ENCODE results near the gene TTC16. TPM values are rescaled to one million over a fixed set of nuclear protein-coding genes. Genes with fewer than 3 reads are reported as not detected.
"Not testable (repeated sequence)": the region's sequence is repeated elsewhere in the genome, so short reads cannot be mapped to it uniquely, and the experiment has no call there.

Gene TTC16
- total RNA-seq, 2 experiments from 2014 or later, result 1.2 to 5.2 TPM

DNA sequence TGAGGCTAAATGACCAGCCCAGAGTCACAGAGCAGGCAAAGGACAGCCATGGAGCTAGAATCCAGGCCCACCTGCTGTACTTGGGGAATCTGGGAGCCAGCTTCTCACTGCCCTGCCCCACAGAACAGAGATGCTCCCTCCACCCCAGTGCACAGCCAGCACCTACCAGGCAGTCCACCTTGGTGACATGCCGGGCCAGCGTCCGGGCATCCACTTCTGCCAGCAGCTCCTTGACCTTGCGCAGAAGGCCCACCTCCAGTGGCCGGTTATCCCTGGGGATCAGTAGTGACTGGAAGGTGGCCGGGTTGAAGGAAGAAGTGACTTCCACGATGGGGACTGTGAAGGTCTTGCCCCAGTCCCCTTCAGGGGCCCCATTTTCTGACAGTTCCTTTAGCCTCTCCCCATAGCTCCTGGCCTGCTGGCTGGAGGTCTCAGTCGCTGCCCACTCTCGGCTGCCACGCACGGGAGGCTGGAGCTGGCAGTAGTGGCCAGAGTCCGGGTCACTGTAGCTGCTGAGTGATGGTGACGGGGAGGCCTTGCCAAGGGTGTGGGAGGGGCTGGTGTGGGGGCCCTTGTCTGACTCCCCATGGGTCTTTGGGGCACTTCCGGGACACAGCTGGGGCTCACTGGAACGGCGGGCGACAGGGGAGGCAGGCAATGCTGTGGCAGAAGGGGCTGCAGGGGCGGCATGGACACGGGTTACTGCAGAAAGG, 28.7 kb downstream of the TTC16 start:
- Mint-ChIP-seq H3K4me3 (no peak overlapping the region), H3K36me3 (peaks cover 48% of the 10 kb centered on the region), H3K9me3 (ENCODE audit: low read depth) (no peaks in the 10 kb centered on the region), H3K27ac (no peak overlapping the region), H3K4me1 (peaks cover 4% of the 10 kb centered on the region), H3K27me3 (no peaks in the 10 kb centered on the region)
- no peak for ATAC-seq
- CTCF ChIA-PET, result interaction anchor here (0.9 to 3.4 kb wide), 8 partner anchors 9 to 177 kb away, joined by 3 to 21 read pairs (median 6); partner anchors contain the start of genes STXBP1 and TOR2A
- no peak for DNase-seq

- H3K9me3 Mint-ChIP-seq (ENCODE audit: low read depth), result no peaks in the 10 kb centered on the region
- H3K36me3 Mint-ChIP-seq, result peaks cover 54% of the 10 kb centered on the region
- peaks cover 4% of the 10 kb centered on the region for H3K4me1 Mint-ChIP-seq
- CTCF ChIA-PET, result interaction anchor here (1.2 to 1.4 kb wide), 4 partner anchors 12 to 123 kb away, joined by 3 to 6 read pairs (median 3); partner anchors contain the start of gene TOR2A
- no peak overlapping the region for H3K4me3 Mint-ChIP-seq
- ATAC-seq, result no peak
- no peak for DNase-seq
- H3K27ac Mint-ChIP-seq, result no peak overlapping the region
- no peaks in the 10 kb centered on the region for H3K27me3 Mint-ChIP-seq
Measured at GRCh38 chr9:127746959-127747569, 31.2 kb downstream of the TTC16 start.

GRCh38 chr9:127749090-127749787, 33.4 kb downstream of the TTC16 start:
- H3K9me3 Mint-ChIP-seq (ENCODE audit: low read depth), result no peaks in the 10 kb centered on the region
- CTCF ChIA-PET, result no interaction called here
- no peak overlapping the region for H3K4me3 Mint-ChIP-seq
- H3K4me1 Mint-ChIP-seq, result peaks cover 4% of the 10 kb centered on the region
- H3K27me3 Mint-ChIP-seq, result no peaks in the 10 kb centered on the region
- H3K27ac Mint-ChIP-seq, result no peak overlapping the region
- no peak for DNase-seq
- peaks cover 49% of the 10 kb centered on the region for H3K36me3 Mint-ChIP-seq
- no peak for ATAC-seq

DNA sequence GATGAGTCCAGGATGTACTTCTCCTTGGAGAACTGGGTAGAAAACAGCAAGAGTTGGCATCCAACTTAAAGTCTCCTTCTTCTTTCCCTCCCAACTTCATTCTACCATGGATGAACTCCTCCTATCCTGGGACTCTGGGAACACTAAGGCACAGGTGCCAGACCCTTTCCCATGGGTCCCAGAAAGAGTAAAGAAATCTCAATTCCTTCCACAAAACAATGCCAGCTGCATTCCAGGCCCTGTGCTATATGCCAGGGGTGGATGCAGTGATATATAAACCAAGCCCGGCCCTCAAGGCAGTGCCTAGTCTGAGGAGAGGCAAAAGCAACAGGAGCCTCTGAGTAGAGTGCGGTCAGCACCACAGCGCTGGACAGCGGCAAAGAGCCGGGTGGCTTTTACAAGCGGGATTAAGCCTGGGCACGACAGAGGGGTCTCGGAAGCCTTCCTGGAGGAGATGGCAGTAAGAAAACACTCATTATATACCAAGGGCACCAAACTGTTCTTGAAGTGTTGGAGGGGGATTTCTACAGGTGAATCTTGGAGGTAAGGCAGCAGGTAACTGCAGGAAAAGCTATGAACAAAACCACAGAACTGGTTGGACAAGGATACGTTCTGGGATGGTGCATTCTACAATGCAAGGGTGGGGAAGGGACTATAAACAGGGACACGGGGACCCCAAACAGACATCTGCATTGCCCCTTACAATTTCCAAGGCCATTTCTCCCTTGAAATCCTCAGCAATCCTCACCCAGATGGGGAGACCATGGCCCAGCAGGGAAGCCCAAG, 35.6 kb downstream of the TTC16 start:
- DNase-seq (no peak), ATAC-seq (no peak)
- H3K36me3 Mint-ChIP-seq, result peaks cover 39% of the 10 kb centered on the region
- CTCF ChIA-PET, result interaction anchor here (1.7 kb wide), 1 partner anchor 17 kb away, joined by 7 read pairs; the partner anchor contains the start of gene TOR2A
- no peaks in the 10 kb centered on the region for H3K27me3 Mint-ChIP-seq
- peaks cover 4% of the 10 kb centered on the region for H3K4me1 Mint-ChIP-seq
- H3K27ac Mint-ChIP-seq, result no peak overlapping the region
- no peaks in the 10 kb centered on the region for H3K9me3 Mint-ChIP-seq (ENCODE audit: low read depth)
- no peak overlapping the region for H3K4me3 Mint-ChIP-seq

GRCh38 chr9:127753148-127753547, 37.3 kb downstream of the TTC16 start:
- H3K27me3 Mint-ChIP-seq, result no peaks in the 10 kb centered on the region
- ATAC-seq (no peak), DNase-seq (no peak)
- H3K4me3 Mint-ChIP-seq, result no peak overlapping the region
- H3K4me1 Mint-ChIP-seq, result no peaks in the 10 kb centered on the region
- no peaks in the 10 kb centered on the region for H3K9me3 Mint-ChIP-seq (ENCODE audit: low read depth)
- CTCF ChIA-PET, result interaction anchor here (0.7 to 1.0 kb wide), 2 partner anchors 9 to 14 kb away, joined by 3 to 4 read pairs; no protein-coding TSS in a partner anchor
- no peak overlapping the region for H3K27ac Mint-ChIP-seq
- H3K36me3 Mint-ChIP-seq, result peaks cover 32% of the 10 kb centered on the region

DNA sequence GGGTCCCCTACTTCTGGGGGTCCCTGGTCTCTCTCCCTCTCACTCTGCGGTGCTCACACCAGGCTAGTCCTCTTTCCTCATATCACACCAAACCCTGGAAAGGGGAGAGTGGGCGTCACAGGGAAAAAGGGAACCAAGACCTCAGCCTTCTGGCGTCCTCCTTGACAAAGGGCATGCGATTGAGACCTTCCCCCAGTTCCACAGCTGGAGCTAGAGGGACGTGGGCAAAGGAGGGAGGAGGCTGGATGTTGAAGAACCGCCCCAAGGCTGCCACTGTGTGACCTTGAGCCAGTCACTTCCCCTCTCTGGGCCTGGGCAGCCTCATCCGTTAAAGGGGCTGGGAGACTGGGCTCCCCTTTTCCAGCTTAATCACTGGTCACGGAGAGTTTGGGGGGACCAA, 37.7 kb downstream of the TTC16 start:
- Mint-ChIP-seq H3K27me3 (no peaks in the 10 kb centered on the region), H3K4me3 (no peak overlapping the region), H3K9me3 (ENCODE audit: low read depth) (no peaks in the 10 kb centered on the region), H3K36me3 (peaks cover 31% of the 10 kb centered on the region), H3K27ac (no peak overlapping the region), H3K4me1 (no peaks in the 10 kb centered on the region)
- ATAC-seq (no peak), DNase-seq (no peak)
- CTCF ChIA-PET, result interaction anchor here (0.7 to 1.0 kb wide), 2 partner anchors 9 to 13 kb away, joined by 3 to 4 read pairs; no protein-coding TSS in a partner anchor

DNA sequence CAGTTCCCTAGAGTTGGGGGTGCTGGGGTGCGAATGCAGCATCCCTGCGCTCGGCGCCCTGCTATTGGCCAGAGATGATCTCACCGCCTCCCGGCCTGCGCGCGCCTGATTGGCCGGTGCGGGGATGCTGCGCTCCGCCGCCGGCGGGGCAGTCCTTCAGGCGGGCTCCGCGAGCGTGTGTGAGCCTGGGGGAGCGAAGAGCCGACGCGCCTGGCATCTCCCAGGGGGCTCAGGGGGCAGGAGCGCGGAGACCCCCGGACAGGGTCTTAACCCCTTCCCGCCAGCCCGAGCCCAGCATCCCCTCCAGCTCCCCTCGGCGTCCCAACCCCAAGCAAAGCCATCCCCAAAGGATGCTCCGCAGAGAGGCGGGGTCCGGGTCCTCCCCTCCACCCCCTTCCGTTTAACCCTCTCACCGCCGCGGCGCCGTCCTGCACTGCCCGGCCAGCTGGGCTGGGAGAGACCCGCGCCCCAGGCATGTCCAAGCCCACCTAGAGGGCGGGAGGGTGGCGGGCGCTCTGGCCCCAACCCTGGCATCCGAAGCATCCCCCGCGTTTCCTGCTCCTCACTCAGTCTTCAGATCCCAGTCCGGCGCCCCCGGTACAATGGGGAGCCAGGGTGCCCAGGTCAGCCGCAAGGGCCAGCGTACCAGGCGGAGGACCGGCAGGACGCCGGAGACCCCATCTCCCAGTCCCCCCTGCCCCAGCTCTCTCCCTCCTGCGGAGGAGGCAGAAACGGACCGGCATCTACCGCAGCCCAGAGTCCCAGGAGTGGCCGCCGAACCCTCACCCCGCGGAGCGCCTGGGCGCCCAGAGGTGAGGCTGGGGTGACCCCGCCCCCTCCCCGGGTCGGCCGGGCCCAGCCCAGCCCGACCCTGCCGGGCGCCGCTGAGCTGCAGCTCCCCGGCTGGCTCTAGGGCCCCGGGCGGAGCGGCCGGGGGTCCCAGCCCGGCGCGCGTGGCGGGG, 38.5 kb downstream of the TTC16 start:
- no peak for ATAC-seq
- no peak overlapping the region for H3K27ac Mint-ChIP-seq
- no peaks in the 10 kb centered on the region for H3K9me3 Mint-ChIP-seq (ENCODE audit: low read depth)
- DNase-seq, result no peak
- CTCF ChIA-PET, result interaction anchor here (1.0 kb wide), 1 partner anchor 13 kb away, joined by 3 read pairs; no protein-coding TSS in a partner anchor
- peaks cover 30% of the 10 kb centered on the region for H3K36me3 Mint-ChIP-seq
- H3K4me1 Mint-ChIP-seq, result no peaks in the 10 kb centered on the region
- no peaks in the 10 kb centered on the region for H3K27me3 Mint-ChIP-seq
- no peak overlapping the region for H3K4me3 Mint-ChIP-seq

DNA sequence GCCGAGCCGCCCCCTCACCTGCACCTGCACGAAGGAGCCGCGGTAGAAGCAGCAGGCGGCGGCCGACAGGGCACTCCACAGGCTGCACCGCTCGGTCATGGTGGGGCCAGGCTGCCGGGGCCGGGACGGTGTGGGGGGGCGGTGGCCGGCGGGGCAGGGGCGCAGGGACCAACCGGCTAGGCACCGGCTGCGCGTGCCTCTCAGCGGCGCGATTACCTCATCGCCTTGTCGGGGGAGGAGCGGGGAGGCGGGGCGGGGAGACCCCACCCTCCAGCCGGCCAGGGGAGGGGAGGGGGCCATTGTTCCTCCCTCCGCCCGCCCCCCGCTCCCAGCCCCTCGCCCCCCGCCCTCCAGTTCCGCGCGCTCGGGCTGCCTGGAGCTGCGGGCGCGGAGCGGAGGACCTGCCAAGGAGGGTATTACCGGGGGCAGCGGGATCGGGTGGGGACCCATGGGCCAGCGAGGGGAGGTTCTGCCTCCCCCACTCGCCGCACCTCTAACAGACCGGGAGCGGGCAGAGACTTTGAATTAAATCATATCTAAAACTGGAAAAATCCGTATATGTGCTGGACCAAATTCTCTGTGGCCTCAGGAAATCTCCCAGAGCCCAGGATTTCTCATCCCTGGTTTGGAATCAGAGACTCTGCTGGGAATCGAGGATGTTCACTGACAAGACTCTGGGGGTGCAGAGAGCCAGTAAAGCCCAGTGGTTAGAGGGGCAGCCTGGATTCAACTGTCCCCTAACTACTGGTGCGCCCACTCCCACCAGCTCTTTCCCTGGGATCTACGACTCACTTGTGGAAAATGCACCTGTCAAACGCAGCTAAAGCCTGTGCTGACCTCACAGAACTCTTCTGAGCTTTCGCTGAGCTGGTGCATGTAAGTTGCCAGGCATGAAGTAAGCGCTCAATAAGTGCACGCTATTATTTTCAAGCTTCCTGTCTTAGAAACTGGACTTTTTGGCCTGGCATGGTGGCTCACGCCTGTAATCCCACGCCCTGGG, 39.5 kb downstream of the TTC16 start:
- CTCF ChIA-PET, result interaction anchor here (1.0 to 1.2 kb wide), 3 partner anchors 12 to 115 kb away, joined by 3 to 4 read pairs (median 3); no protein-coding TSS in a partner anchor
- no peak for ATAC-seq
- H3K9me3 Mint-ChIP-seq (ENCODE audit: low read depth), result no peaks in the 10 kb centered on the region
- peaks cover 25% of the 10 kb centered on the region for H3K36me3 Mint-ChIP-seq
- no peak overlapping the region for H3K4me3 Mint-ChIP-seq
- H3K27me3 Mint-ChIP-seq, result no peaks in the 10 kb centered on the region
- no peak overlapping the region for H3K27ac Mint-ChIP-seq
- H3K4me1 Mint-ChIP-seq, result no peaks in the 10 kb centered on the region
- no peak for DNase-seq

GRCh38 chr9:127756233-127756632, 40.4 kb downstream of the TTC16 start:
- no peak for DNase-seq
- Mint-ChIP-seq H3K9me3 (ENCODE audit: low read depth) (no peaks in the 10 kb centered on the region), H3K4me3 (no peak overlapping the region), H3K4me1 (no peaks in the 10 kb centered on the region), H3K36me3 (peaks cover 22% of the 10 kb centered on the region), H3K27ac (no peak overlapping the region), H3K27me3 (no peaks in the 10 kb centered on the region)
- ATAC-seq, result no peak
- CTCF ChIA-PET, result interaction anchor here (1.1 to 1.2 kb wide), 3 partner anchors 108 to 143 kb away, joined by 3 to 4 read pairs (median 3); partner anchors contain the start of gene ST6GALNAC6

DNA sequence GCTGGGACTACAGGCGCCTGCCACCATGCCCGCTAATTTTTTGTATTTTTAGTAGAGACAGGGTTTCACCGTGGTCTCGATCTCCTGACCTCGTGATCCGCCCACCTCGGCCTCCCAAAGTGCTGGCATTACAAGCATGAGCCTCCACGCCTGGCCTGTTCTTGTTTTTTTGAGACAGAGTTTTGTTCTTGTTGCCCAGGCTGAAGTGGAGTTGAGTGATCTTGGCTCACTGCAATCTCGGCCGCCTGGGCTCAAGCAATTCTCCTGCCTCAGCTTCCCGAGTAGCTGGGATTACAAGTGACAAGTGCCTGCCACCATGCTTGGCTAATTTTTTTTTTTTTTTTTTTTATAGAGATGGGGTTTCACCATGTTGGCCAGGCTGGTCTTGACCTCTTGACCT, 40.9 kb downstream of the TTC16 start:
- H3K4me3 Mint-ChIP-seq; H3K27ac Mint-ChIP-seq; H3K4me1 Mint-ChIP-seq; H3K9me3 Mint-ChIP-seq (ENCODE audit: low read depth); ATAC-seq; DNase-seq; H3K27me3 Mint-ChIP-seq: not testable (repeated sequence)
- CTCF ChIA-PET, result interaction anchor here (0.8 to 1.1 kb wide), 4 partner anchors 22 to 165 kb away, joined by 3 to 5 read pairs (median 3); partner anchors contain the start of gene ST6GALNAC6
- peaks cover 18% of the 10 kb centered on the region for H3K36me3 Mint-ChIP-seq

GRCh38 chr9:127758843-127759242, 43.0 kb downstream of the TTC16 start:
- DNase-seq (no peak), ATAC-seq (no peak)
- CTCF ChIA-PET, result no interaction called here
- Mint-ChIP-seq H3K36me3 (peaks cover 27% of the 10 kb centered on the region), H3K4me1 (peaks cover 4% of the 10 kb centered on the region), H3K4me3 (no peak overlapping the region), H3K9me3 (ENCODE audit: low read depth) (no peaks in the 10 kb centered on the region), H3K27me3 (no peaks in the 10 kb centered on the region), H3K27ac (no peak overlapping the region)

Data from activated CD8-positive, alpha-beta memory T cell treated with anti-CD3 and anti-CD28 coated beads, Interleukin-2, amount 10 ng/mL, durations not matched to agents 7 days and 5 days (primary cell).